GM19239 (cell line): ENCODE results near the gene TRIM46.
A peak's percentile ranks its signal among the peaks of the same experiment; 100 is the strongest.
"Not testable (repeated sequence)": the region's sequence is repeated elsewhere in the genome, so short reads cannot be mapped to it uniquely, and the experiment has no call there.

Experiments
- DNase-seq: peaks from one replicate; pipeline ENCODE4 v3.0.0; 2011; ENCODE audit warnings: low spot score; ENCODE audit not compliant: insufficient read length
- FAIRE-seq: peaks from 2 replicates; lab custom pipeline; 2011; peaks lifted over from hg19 to GRCh38; lab: Jason Lieb, UNC

TRIM46 gene

GRCh38 chr1:155220211-155220965 lies 46.7 kb downstream of the TRIM46 start:
- DNase-seq, FAIRE-seq: not testable (repeated sequence)

- FAIRE-seq: no peak
- no peak for DNase-seq
Observed at GRCh38 chr1:155223047-155223446, 49.4 kb downstream of the TRIM46 start.

DNA sequence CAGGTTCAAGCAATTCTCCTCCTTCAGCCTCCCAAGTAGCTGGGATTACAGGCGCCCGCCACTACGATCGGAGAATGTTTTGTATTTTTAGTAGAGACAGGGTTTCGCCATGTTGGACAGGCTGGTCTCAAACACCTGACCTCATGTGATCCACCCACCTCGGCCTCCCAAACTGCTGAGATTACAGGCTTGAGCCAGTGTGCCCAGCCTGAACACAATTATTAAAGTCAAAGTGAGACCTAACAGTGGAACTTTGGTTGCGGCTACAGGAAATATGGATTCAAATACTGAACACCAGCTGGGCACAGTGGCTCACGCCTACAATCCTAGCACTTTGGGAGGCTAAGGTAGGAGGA lies 51.7 kb downstream of the TRIM46 start:
- FAIRE-seq, DNase-seq: not testable (repeated sequence)

DNA sequence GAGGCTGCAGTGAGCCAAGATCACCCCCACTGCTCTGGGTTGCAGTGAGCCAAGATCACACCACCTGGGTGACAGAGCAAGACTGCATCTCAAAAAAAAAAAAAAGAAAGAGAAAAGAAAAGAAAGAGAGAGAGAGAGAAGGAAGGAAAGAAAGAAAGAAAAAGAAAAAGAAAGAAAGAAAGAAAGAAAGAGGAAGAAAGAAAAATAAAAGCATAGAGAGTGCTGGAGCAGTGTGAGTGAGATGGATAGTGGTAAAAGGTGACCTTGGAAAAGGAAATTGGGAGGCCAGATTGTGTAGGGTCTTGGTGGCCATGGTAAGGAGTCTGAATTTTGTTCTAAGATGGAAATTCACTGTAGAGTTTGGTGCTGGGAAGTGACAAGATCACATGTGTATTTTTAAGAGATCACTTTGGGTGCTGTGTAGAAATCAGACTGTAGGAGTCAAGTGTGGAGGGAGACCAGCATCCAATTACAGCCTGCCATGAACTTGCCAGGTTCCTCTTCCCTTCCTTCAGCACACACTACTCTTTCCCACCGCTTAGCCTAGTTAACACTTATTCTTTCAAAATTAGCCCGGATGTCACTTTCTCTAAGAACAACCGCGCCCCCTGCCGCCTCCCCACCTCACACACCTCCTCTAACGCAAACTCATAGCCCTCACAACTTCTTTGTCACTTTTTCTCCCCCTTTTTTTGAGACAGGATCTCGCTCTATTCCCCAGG lies 52.7 kb downstream of the TRIM46 start:
- peak; percentile 66 for DNase-seq
- FAIRE-seq: peak; percentile 65

DNA sequence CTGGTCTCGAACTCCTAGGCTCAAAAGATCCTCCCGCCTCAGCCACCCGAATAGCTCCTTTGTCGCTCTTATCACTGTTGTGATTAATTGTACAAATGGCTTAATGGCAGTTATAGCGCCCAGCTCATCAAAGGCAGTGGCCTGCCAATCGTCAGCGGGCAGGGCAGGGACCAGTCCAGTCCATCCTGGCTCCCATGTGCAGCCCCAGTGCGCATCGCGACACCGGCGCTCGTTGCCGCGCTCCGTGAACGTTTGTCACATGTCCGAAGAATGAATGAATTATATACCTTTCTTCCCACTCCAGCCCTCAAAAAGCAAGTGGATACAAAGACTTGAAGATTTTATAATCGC lies 53.2 kb downstream of the TRIM46 start:
- DNase-seq: no peak

DNA sequence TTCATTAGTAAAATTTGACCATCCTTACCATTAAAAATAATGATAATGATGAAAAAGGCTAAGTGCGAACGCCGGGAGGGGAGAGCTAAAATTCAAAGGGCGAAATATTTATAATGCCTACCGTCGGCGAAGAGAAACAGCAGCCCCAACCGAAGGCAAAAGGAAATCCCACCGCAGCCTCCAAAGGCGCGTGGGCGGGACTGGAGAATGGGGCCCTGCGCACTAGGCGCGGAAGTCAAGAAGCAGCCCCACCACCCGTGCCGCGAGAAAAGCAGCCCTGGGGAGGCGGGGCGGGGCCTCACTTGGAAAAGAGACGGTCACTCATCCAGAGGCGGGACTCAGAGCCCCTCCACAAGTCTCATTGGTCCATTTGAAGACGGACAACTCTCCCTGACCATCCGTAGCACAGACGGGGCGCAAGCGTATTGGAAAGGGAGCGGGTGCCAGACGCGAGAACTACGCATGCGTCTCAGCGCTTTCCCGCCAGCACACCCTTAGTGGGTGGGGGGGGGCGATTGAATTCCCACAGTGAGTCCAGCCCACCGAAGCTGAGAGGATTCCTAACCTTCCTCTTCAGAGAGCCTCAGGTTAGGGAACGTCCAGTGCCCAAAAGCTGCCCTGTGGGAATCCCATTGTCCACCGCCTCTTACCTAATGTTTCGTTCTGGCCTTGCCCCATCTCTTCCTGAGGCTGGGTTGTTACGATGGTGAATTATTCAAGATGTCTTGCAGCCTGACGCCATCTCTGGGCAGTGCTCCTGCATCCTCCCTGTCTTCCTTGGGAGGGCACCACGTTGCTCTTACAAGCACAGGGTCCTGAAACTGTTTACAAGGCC lies 53.8 kb downstream of the TRIM46 start:
- DNase-seq (peak; percentile 99), FAIRE-seq (peak; percentile 91)

More for the DNA sequence above, 53.2 kb downstream of the TRIM46 start:
- FAIRE-seq: no peak

DNA sequence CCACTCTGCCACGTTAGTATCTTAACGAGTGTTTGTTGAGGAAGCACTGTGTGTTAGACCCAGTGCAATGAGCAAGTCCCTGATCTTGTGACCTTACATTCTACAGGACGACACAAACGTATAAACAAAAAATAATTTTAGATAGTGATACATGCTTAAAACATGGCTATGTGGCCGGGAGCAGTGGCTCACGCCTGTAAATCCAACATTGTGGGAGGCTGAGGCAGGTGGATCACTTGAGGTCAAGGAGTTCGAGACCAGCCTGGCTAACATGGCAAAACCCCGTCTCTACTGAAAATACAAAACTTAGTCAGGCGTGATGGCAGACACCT lies 54.4 kb downstream of the TRIM46 start:
- FAIRE-seq: no peak
- no peak for DNase-seq

DNA sequence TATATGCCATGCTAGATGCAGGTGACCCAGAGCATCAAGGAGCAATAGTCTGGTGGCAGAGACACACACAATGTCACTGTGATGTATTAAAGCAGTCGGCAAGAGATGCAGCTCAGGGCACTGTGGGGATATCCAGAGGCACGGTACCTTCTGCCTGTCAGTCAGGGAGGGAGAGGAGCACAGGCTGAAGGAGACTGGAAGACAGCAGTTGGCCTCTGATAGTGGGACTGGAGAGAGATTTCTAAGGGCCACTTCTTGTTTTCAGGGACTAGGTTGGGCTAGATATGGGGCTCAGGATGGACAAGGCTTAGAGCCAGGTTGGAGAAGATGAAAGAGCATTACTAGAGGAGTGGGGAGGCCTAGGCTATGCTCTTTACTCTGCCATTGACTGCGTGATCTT lies 57.7 kb downstream of the TRIM46 start:
- not testable (repeated sequence) for DNase-seq, FAIRE-seq

- FAIRE-seq, DNase-seq: not testable (repeated sequence)
Observed at GRCh38 chr1:155232001-155232978, 58.6 kb downstream of the TRIM46 start.

DNA sequence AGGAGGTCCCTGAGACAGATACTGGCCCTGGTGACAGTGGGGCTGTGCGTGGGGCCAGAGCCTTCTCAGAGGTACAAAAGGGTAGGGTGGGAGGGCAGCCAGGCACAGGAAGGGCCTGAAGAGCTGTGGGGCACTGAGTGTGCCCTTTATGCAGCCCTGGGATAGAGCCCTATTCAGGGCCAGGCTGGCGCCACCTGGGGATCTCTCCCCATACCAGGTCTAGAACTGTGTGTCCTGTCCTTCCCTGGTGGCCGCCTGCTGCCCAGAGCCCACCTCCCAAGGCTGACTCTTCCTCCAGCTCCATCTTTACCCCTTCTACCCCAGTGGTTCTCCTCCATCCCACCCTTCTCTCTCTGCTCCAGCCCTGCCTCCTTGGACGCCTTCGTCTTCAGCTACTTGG lies 59.9 kb downstream of the TRIM46 start:
- DNase-seq, FAIRE-seq: not testable (repeated sequence)
